DND-41 (cell line): ENCODE data around the gene MMP25.
A peak's percentile ranks its signal among the peaks of the same experiment; 100 is the strongest.
"Not testable (repeated sequence)": the region's sequence is repeated elsewhere in the genome, so short reads cannot be mapped to it uniquely, and the experiment has no call there.

ENCODE experiments used
- ATAC-seq: fragments of 200-7000 bp; cut with Tn5 transposase; 3 replicates; pipeline ENCODE4 v1.9.1; 2021; ENCODE audit warnings: low read depth; ENCODE audit not compliant: insufficient read depth
- DNase-seq: peaks from one replicate; pipeline ENCODE4 v3.0.0-alpha.2; 2020
- H2AFZ ChIP-seq: 2 replicates; pipeline ENCODE4 v1.6.0; 2012; ENCODE audit warnings: low read depth, low read length
- H3K27ac ChIP-seq: 2 replicates; pipeline ENCODE4 v1.5.1; 2012; ENCODE audit warnings: low read length, inconsistent platforms
- H3K27me3 ChIP-seq: fragments of 200-600 bp; sonication (generic); 2 replicates; pipeline ENCODE4 v1.6.0; 2012; ENCODE audit warnings: low read length, mild to moderate bottlenecking, inconsistent platforms; ENCODE audit not compliant: insufficient read depth, poor library complexity
- H3K36me3 ChIP-seq: 2 replicates; pipeline ENCODE4 v1.5.1; 2012; ENCODE audit warnings: low read length, inconsistent platforms; ENCODE audit not compliant: insufficient read depth
- H3K4me1 ChIP-seq: 2 replicates; pipeline ENCODE4 v1.5.1; 2012; ENCODE audit warnings: mild to moderate bottlenecking, low read length; ENCODE audit not compliant: insufficient read depth
- H3K4me2 ChIP-seq: 2 replicates; pipeline ENCODE4 v1.6.0; 2012; ENCODE audit warnings: mild to moderate bottlenecking, moderate library complexity, low read length, inconsistent platforms; ENCODE audit not compliant: insufficient read depth
- H3K4me3 ChIP-seq, 2 experiments: fragments of 200-600 bp in 1 of 2; shearing (Covaris generic) in 1 of 2; 2 replicates each; pipeline ENCODE4 v1.5.1; 2012 to 2016; ENCODE audit warnings: inconsistent platforms in 2 of 2, low read length in 2 of 2, mild to moderate bottlenecking in 2 of 2, low read depth in 1 of 2, moderate library complexity in 1 of 2
- H3K79me2 ChIP-seq: 2 replicates; pipeline ENCODE4 v1.6.0; 2012; ENCODE audit warnings: low read length, inconsistent platforms; ENCODE audit not compliant: insufficient read depth
- H3K9ac ChIP-seq: 2 replicates; pipeline ENCODE4 v1.6.0; 2012; ENCODE audit warnings: low read depth, mild to moderate bottlenecking, inconsistent platforms, low read length, moderate library complexity
- H3K9me3 ChIP-seq: 2 replicates; pipeline ENCODE4 v1.5.1; 2012; ENCODE audit warnings: low read length, moderate library complexity, mild to moderate bottlenecking, inconsistent platforms; ENCODE audit not compliant: insufficient read depth, severe bottlenecking
- H4K20me1 ChIP-seq: 2 replicates; pipeline ENCODE4 v1.6.0; 2012; ENCODE audit warnings: low read length; ENCODE audit not compliant: insufficient read depth
- CTCF ChIP-seq: IDR thresholded peaks from 2 replicates; pipeline ENCODE4 v1.5.1; 2012; ENCODE audit warnings: borderline replicate concordance, low read length, moderate library complexity, mild to moderate bottlenecking; ENCODE audit not compliant: poor library complexity, severe bottlenecking; ENCODE audit errors: extremely low read depth
- EZH2 ChIP-seq: IDR thresholded peaks from 3 replicates; pipeline ENCODE4 v1.6.1; 2012; ENCODE audit warnings: borderline replicate concordance, low read depth, mild to moderate bottlenecking, moderate library complexity, low read length, inconsistent platforms; ENCODE audit not compliant: severe bottlenecking

The MMP25 gene

GRCh38 chr16:3065742-3066439 lies 19.5 kb downstream of the MMP25 start:
- no peaks in the 10 kb centered on the region for H3K9me3 ChIP-seq
- H2AFZ ChIP-seq: peak overlapping the region; percentile 57; the same call in 1 of the 2 replicates
- DNase-seq (peak; percentile 48), ATAC-seq (peak; percentile 57)
- H3K36me3 ChIP-seq: peaks cover 42% of the 10 kb centered on the region
- peak overlapping the region; percentile 85 for H3K4me2 ChIP-seq
- peaks cover 43% of the 10 kb centered on the region for H3K79me2 ChIP-seq
- no peaks in the 10 kb centered on the region for H3K27me3 ChIP-seq
- TF ChIP-seq CTCF (no peak), EZH2 (no peak)
- H3K4me3 ChIP-seq: peak overlapping the region; percentile 41 to 93
- peaks cover 5% of the 10 kb centered on the region; the same call in 1 of the 2 replicates for H4K20me1 ChIP-seq
- peak overlapping the region; percentile 66 for H3K9ac ChIP-seq
- H3K4me1 ChIP-seq: peaks cover 63% of the 10 kb centered on the region
- peak overlapping the region; percentile 92 for H3K27ac ChIP-seq

GRCh38 chr16:3066440-3066748 lies 20.0 kb downstream of the MMP25 start:
- DNase-seq (no peak), ATAC-seq (peak; percentile 29; the same call in 2 of the 3 replicates)
- peaks cover 42% of the 10 kb centered on the region for H3K36me3 ChIP-seq
- H2AFZ ChIP-seq: peak overlapping the region; percentile 10; the same call in 1 of the 2 replicates
- H3K4me2 ChIP-seq: peak overlapping the region; percentile 85
- no peaks in the 10 kb centered on the region for H3K27me3 ChIP-seq
- H4K20me1 ChIP-seq: peaks cover 5% of the 10 kb centered on the region; the same call in 1 of the 2 replicates
- H3K4me1 ChIP-seq: peaks cover 68% of the 10 kb centered on the region
- no peaks in the 10 kb centered on the region for H3K9me3 ChIP-seq
- H3K4me3 ChIP-seq: peak overlapping the region; percentile 41 to 93
- peaks cover 43% of the 10 kb centered on the region for H3K79me2 ChIP-seq
- TF ChIP-seq CTCF (no peak), EZH2 (no peak)
- H3K9ac ChIP-seq: peak overlapping the region; percentile 66
- H3K27ac ChIP-seq: peak overlapping the region; percentile 92

- TF ChIP-seq EZH2 (no peak), CTCF (no peak)
- no peak overlapping the region for H2AFZ ChIP-seq
- H3K4me1 ChIP-seq: peaks cover 86% of the 10 kb centered on the region
- H4K20me1 ChIP-seq: peaks cover 5% of the 10 kb centered on the region; the same call in 1 of the 2 replicates
- H3K27me3 ChIP-seq: no peaks in the 10 kb centered on the region
- peak overlapping the region; percentile 85 for H3K4me2 ChIP-seq
- H3K9me3 ChIP-seq: no peaks in the 10 kb centered on the region
- ATAC-seq (no peak), DNase-seq (no peak)
- H3K27ac ChIP-seq: peak overlapping the region; percentile 92
- peak overlapping the region; percentile 66 for H3K9ac ChIP-seq
- H3K36me3 ChIP-seq: peaks cover 42% of the 10 kb centered on the region
- H3K79me2 ChIP-seq: peaks cover 44% of the 10 kb centered on the region
- H3K4me3 ChIP-seq: peak overlapping the region in 1 of 2 experiments; percentile 93; a peak in 2 of 4 replicates
These were observed 22.1 kb downstream of the MMP25 start for GRCh38 chr16:3068487-3068886.

- not testable (repeated sequence) for ATAC-seq, DNase-seq, H3K4me2 ChIP-seq, H3K9me3 ChIP-seq, H3K27me3 ChIP-seq, H3K4me3 ChIP-seq, H4K20me1 ChIP-seq, H2AFZ ChIP-seq
- Histone ChIP-seq H3K27ac (peak overlapping the region; percentile 68), H3K79me2 (peaks cover 50% of the 10 kb centered on the region), H3K4me1 (peaks cover 93% of the 10 kb centered on the region), H3K9ac (peak overlapping the region; percentile 66; the same call in 1 of the 2 replicates), H3K36me3 (peaks cover 42% of the 10 kb centered on the region)
These were observed 22.8 kb downstream of the MMP25 start for GRCh38 chr16:3069146-3069545.
